Endometrium (tissue), 2 donors: ENCODE results near the gene IER3.
A peak's percentile ranks its signal among the peaks of the same experiment; 100 is the strongest.

ENCODE experiments used
- FAIRE-seq: peaks from 2 replicates; lab custom pipeline; 2012; peaks lifted over from hg19 to GRCh38; lab: Jason Lieb, UNC
- donor health status: control.
- donor health status: control.

Gene IER3

GRCh38 chr6:30744054-30744805 lies at the start of gene IER3:
Gene IER3, minus strand, starts transcription at chr6:30744547. Its CDS starts 29 bp downstream, at chr6:30744518.
- FAIRE-seq: no peak

GRCh38 chr6:30793521-30794194 lies 49.3 kb upstream of the IER3 start:
- no peak for FAIRE-seq

- no peak for FAIRE-seq
These were observed 48.4 kb upstream of the IER3 start for GRCh38 chr6:30792786-30793185.

- no peak for FAIRE-seq
These were observed 46.5 kb upstream of the IER3 start for GRCh38 chr6:30790724-30791383.

GRCh38 chr6:30789606-30790005 lies 45.3 kb upstream of the IER3 start:
- FAIRE-seq: no peak

GRCh38 chr6:30787954-30788353 lies 43.6 kb upstream of the IER3 start:
- no peak for FAIRE-seq

GRCh38 chr6:30782425-30783014 lies 38.2 kb upstream of the IER3 start:
- FAIRE-seq: no peak

- peak; percentile 80 for FAIRE-seq
These were observed 37.5 kb upstream of the IER3 start for GRCh38 chr6:30781743-30782424.

- no peak for FAIRE-seq
These were observed 37.0 kb upstream of the IER3 start for GRCh38 chr6:30781395-30781742.

- FAIRE-seq: no peak
These were observed 36.2 kb upstream of the IER3 start for GRCh38 chr6:30780642-30780920.

GRCh38 chr6:30779850-30780641 lies 35.7 kb upstream of the IER3 start:
- no peak for FAIRE-seq

GRCh38 chr6:30778001-30778635 lies 33.8 kb upstream of the IER3 start:
- FAIRE-seq: no peak

- FAIRE-seq: no peak
These were observed 32.8 kb upstream of the IER3 start for GRCh38 chr6:30777155-30777485.

- FAIRE-seq: no peak
These were observed 32.2 kb upstream of the IER3 start for GRCh38 chr6:30776390-30777154.

- no peak for FAIRE-seq
These were observed 30.8 kb upstream of the IER3 start for GRCh38 chr6:30775104-30775503.

GRCh38 chr6:30774701-30775100 lies 30.4 kb upstream of the IER3 start:
- no peak for FAIRE-seq

- FAIRE-seq: no peak
These were observed 26.2 kb upstream of the IER3 start for GRCh38 chr6:30770592-30770991.

- FAIRE-seq: no peak
These were observed 25.6 kb upstream of the IER3 start for GRCh38 chr6:30769853-30770524.

- FAIRE-seq: no peak
These were observed 24.9 kb upstream of the IER3 start for GRCh38 chr6:30769088-30769852.
